SJCRH30 (cell line): ENCODE measurements around the gene PRKCB. TPM values are rescaled to one million over a fixed set of nuclear protein-coding genes. Genes with fewer than 3 reads are reported as not detected.
A peak's percentile ranks its signal among the peaks of the same experiment; 100 is the strongest.

Experiments
- DNase-seq, 2 experiments: peaks; one replicate each; pipeline ENCODE4 v3.0.0-alpha.2; 2015 to 2020
- H3K27ac ChIP-seq: fragments of 250-450 bp; sonication (Bioruptor Pico); 2 replicates; pipeline ENCODE4 v1.5.1; 2020; ENCODE audit warnings: mild to moderate bottlenecking, moderate library complexity
- H3K27me3 ChIP-seq: fragments of 250-450 bp; sonication (Bioruptor Pico); 2 replicates; pipeline ENCODE4 v1.5.1; 2020; ENCODE audit warnings: mild to moderate bottlenecking, moderate library complexity
- H3K36me3 ChIP-seq: fragments of 250-450 bp; sonication (Bioruptor Pico); 2 replicates; pipeline ENCODE4 v1.5.1; 2020; ENCODE audit warnings: mild to moderate bottlenecking, moderate library complexity
- H3K4me1 ChIP-seq: fragments of 250-450 bp; sonication (Bioruptor Pico); 2 replicates; pipeline ENCODE4 v1.5.1; 2020; ENCODE audit warnings: mild to moderate bottlenecking, moderate library complexity
- H3K4me3 ChIP-seq: fragments of 250-450 bp; sonication (Bioruptor Pico); 2 replicates; pipeline ENCODE4 v1.5.1; 2020; ENCODE audit warnings: mild to moderate bottlenecking, moderate library complexity
- H3K9me3 ChIP-seq: fragments of 250-450 bp; sonication (Bioruptor Pico); replicated peaks from 2 replicates; pipeline ENCODE4 v1.5.1; 2020; ENCODE audit warnings: mild to moderate bottlenecking, moderate library complexity
- total RNA-seq: library from RNA; depleted of rRNA; stranded (reverse); fragments of >200 nt; shearing (Covaris generic); gene quantifications from 2 replicates; pipeline ENCODE4 v1.2.3, GENCODE V29; 2014

The PRKCB gene
- total RNA-seq, 1 experiment from 2014 or later, result not detected

DNA sequence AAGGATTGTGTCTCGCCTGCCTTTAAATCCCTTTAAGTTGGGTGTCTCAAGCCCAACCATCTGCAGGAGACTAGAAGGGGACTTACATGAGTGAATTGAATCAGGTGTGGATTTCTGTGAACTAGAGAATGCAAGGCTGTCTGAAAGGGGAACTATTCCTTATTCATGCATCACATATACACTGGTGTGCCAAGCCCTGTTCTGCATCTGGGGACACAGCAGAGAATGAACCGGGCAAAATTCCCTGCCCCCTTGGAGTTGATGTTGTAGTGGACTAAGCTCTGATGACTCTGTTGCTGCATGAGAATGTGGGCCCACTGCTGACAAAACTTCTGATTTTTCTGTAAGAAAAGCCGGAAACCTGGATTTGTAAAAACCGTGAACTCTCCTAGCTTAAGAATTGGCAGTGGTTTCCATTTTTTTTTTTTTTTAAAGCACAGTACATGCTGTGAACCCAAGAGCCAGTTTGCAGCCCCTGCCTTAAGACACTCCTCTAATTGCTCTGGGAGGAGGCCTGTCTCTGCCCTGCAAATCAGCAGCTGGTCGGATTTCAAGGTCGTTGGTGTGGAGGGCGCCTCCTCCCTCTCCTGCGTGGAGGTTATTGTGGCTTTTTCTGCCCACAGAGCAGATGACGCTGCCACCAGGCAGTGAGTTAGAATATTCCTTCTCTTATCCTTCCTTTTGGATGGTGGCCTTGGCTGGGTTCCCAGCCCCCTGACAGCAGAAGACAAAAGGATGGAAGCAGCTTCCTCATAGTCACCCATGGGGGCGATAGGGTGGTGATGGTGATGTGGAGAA, 131.0 kb downstream of the PRKCB start:
- H3K27ac ChIP-seq, result no peak overlapping the region
- no peaks in the 10 kb centered on the region for H3K36me3 ChIP-seq
- no peaks in the 10 kb centered on the region for H3K4me1 ChIP-seq
- H3K4me3 ChIP-seq, result no peak overlapping the region
- DNase-seq, result peak; percentile 4 to 21
- no peaks in the 10 kb centered on the region for H3K9me3 ChIP-seq
- no peaks in the 10 kb centered on the region for H3K27me3 ChIP-seq

DNA sequence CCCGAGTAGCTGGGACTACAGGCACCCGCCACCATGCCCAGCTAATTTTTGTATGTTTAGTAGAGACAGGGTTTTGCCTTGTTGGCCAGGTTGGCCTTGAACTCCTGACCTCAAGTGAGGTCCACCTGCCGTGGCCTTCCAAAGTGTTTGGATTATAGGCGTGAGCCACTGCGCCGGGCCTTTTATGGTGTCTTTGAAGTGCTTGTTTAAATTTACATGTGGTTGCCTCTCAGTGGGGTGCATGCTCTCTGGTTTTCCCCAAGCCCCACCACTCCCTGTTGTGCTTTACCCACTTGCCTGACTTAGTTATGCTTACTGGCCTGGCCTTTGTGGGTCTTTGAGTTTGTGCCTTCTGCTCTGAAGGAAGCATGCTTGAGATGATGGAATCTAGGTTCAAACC, 132.0 kb downstream of the PRKCB start:
- no peaks in the 10 kb centered on the region for H3K4me1 ChIP-seq
- H3K27ac ChIP-seq, result no peak overlapping the region
- no peaks in the 10 kb centered on the region for H3K36me3 ChIP-seq

DNA sequence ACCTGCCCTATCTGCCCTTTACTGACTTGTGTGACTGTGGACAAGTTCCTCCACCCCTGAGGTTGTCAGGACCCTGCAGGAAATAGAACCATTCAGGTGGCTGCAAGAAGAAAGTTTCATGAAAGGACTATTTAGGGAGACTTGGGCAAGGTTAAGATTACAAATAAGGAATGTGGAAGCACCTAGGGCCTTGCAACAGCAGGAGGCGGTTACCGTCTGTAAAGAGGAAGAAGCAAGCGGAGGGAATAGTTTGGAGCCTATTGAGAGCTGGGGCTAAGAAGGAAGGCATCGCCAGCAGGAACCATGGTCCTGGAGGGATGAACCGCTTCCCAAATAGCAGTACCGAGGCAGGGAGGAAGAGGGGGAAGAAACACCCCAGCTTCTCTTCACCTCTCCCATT, 132.4 kb downstream of the PRKCB start:
- Histone ChIP-seq H3K36me3 (no peaks in the 10 kb centered on the region), H3K27me3 (no peaks in the 10 kb centered on the region), H3K27ac (no peak overlapping the region), H3K4me3 (no peak overlapping the region), H3K9me3 (no peaks in the 10 kb centered on the region), H3K4me1 (no peaks in the 10 kb centered on the region)
- DNase-seq, result no peak

More for the DNA sequence above, 132.0 kb downstream of the PRKCB start:
- Histone ChIP-seq H3K9me3 (no peaks in the 10 kb centered on the region), H3K27me3 (no peaks in the 10 kb centered on the region), H3K4me3 (no peak overlapping the region)
- DNase-seq, result no peak

DNA sequence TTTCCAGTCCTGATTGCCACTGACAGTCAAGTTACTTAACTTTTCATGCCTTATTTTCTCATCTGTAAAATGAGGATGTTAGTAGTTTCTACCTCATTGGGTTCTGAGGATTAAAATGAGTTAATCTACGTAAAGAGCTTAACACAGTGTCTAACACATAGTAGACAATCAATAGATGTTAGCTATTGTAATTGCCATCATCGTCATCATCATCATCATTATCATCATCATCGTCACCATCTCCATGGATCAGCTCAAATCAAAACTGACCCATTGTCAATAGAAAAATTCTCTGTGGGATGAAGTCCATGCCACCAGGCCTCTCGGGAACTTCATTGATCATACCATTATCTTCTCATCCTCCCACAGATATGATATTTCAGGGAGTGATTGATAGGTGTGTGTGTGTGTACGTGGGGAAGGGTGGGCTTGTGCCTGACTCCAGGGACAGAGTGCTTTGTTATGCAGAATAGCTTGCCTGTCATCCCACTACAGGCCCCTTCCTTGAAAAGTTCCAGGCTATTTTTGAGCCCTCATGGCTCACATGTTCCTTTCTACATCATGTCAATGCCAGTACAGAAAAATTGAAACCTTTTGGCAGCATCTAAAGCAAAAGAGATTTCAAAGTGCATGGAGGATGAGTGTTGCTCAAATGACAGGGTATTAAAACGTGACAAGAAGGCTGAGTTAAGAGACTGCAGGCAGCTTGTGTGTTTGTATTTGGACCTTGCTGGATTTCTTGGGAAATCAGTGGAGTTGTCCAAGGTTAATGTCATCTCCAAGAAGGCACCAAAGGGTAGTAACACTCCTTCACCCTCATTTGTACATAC, 133.9 kb downstream of the PRKCB start:
- Histone ChIP-seq H3K27ac (no peak overlapping the region), H3K9me3 (no peaks in the 10 kb centered on the region), H3K36me3 (no peaks in the 10 kb centered on the region), H3K4me1 (no peaks in the 10 kb centered on the region), H3K4me3 (no peak overlapping the region), H3K27me3 (no peaks in the 10 kb centered on the region)
- no peak for DNase-seq

DNA sequence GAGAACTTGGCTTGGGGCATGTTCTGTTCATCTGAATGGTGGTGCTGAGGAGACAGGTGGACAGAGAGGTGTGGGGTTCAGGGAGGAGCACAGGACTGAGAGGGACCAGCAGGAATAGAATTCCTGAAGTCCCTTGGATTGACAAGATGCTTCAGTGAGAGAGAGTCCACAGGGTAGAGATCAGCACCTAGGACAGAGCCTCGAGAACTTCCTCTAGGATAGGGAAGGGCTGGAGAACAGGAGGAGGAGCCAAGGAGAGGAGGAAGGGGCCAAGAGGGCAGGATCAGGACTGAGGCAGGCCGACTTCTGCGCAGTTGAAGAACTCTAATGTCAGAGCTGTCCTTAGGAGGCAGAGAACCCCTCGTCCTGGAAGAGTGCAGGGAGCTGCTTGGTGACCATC, 138.4 kb downstream of the PRKCB start:
- no peak overlapping the region for H3K27ac ChIP-seq
- peak; percentile 17 to 40 for DNase-seq

DNA sequence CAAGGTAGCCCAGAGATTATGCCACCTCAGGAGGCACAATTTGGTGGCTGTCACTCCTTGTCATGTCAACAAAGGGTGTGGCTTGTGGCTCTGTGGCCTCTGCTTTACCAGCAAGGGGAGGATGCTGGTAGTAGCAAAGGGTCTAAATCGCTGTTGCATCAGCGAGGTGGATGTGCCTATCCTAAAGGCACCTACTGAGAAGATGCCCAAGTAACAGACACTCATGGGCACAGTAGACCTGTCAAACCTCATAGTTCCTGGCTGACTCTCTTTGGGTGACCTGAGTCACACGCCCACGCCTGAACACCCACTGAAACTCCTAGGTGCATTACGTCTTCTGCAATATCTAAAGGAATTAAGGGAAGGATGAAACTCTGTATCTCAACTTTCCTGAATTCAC, 139.5 kb downstream of the PRKCB start:
- Histone ChIP-seq H3K27me3 (no peaks in the 10 kb centered on the region), H3K4me3 (no peak overlapping the region), H3K36me3 (no peaks in the 10 kb centered on the region), H3K4me1 (no peaks in the 10 kb centered on the region), H3K27ac (no peak overlapping the region), H3K9me3 (no peaks in the 10 kb centered on the region)
- DNase-seq, result no peak

More for the DNA sequence above, 138.4 kb downstream of the PRKCB start:
- H3K4me3 ChIP-seq, result no peak overlapping the region
- H3K36me3 ChIP-seq, result no peaks in the 10 kb centered on the region
- H3K4me1 ChIP-seq, result no peaks in the 10 kb centered on the region
- no peaks in the 10 kb centered on the region for H3K9me3 ChIP-seq
- no peaks in the 10 kb centered on the region for H3K27me3 ChIP-seq

DNA sequence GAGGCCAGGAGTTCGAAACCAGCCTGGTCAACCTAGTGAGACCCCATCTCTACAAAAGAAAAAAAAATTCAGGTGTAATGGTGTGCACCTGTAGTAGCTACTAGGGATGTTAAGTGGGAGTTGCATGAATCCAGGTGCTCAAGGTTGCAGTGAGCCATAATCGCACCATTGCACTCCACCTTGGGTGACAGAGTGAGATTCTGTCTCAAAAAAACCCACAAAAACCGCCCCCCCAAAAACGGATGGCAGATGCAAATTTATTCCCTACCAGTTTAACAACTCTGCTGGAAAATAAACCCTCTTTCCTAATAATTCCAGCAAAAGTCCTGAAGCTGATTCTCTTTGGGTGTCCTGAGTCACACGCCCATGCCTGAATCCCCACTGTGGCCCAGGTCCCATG, 140.3 kb downstream of the PRKCB start:
- Histone ChIP-seq H3K4me1 (no peaks in the 10 kb centered on the region), H3K27ac (no peak overlapping the region), H3K4me3 (no peak overlapping the region), H3K27me3 (no peaks in the 10 kb centered on the region), H3K36me3 (no peaks in the 10 kb centered on the region), H3K9me3 (no peaks in the 10 kb centered on the region)
- no peak for DNase-seq

DNA sequence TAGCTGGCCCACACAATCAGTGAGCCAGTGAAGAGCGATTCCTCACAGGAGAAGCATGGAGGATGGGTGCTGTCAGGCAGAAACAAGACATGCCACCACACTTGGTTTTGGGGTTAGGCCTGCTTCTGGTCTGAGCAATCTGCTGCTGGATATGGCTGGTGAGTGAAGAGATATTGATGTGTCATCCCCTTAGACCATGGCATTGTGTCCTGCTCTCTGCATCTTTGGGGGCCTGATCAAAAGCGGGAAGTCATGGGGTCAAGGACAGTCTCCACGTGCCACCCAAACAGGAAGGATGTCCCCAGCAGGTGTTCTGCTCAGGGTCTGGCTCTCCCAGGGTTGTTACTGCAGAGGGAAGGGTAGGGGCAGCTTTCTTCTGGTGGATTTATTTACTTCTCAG, 140.7 kb downstream of the PRKCB start:
- Histone ChIP-seq H3K27ac (no peak overlapping the region), H3K9me3 (no peaks in the 10 kb centered on the region), H3K4me1 (no peaks in the 10 kb centered on the region), H3K27me3 (no peaks in the 10 kb centered on the region), H3K4me3 (no peak overlapping the region), H3K36me3 (no peaks in the 10 kb centered on the region)
- DNase-seq, result no peak

DNA sequence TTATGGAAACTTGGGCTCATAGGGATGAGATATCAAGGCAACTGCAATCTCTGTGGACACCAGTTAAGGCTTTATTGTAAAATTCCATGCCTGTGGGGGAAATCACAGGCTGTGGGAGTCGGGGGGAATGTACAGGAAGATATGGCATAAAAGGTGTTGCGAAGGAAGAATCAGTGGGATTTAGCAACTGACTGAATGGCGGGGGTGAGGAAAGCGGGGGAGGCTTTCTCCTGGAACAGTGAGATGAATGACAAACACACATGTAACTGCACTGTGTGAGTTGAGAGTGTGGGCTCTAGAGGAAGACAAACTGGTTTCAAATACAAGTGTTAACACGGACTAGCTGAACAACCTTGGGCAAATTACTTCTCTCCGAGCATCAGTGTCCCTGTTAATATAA, 143.7 kb downstream of the PRKCB start:
- H3K9me3 ChIP-seq, result no peaks in the 10 kb centered on the region
- H3K27me3 ChIP-seq, result no peaks in the 10 kb centered on the region
- no peaks in the 10 kb centered on the region for H3K36me3 ChIP-seq
- H3K27ac ChIP-seq, result no peak overlapping the region
- H3K4me1 ChIP-seq, result no peaks in the 10 kb centered on the region
- DNase-seq, result no peak
- no peak overlapping the region for H3K4me3 ChIP-seq

DNA sequence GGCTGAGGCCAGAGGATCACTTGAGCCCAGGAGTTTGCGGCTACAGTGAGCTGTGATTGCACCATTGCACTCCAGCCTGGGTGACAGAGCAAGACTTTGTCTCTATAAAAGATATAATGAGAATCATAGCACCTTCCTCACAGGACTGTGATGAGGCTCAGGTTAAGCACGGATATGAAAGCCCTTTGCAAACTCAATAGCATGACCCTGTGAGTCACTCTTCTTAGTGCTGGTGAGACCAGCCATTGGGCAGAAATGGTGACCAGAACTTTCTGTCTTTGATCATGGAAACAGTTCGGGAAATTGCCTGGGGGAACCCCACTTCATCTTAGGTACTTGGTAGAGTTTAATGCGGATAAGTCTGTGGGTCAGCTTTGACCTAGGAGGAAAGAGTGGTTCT, 144.2 kb downstream of the PRKCB start:
- Histone ChIP-seq H3K36me3 (no peaks in the 10 kb centered on the region), H3K4me1 (no peaks in the 10 kb centered on the region), H3K9me3 (no peaks in the 10 kb centered on the region), H3K4me3 (no peak overlapping the region), H3K27me3 (no peaks in the 10 kb centered on the region), H3K27ac (no peak overlapping the region)
- DNase-seq, result no peak

DNA sequence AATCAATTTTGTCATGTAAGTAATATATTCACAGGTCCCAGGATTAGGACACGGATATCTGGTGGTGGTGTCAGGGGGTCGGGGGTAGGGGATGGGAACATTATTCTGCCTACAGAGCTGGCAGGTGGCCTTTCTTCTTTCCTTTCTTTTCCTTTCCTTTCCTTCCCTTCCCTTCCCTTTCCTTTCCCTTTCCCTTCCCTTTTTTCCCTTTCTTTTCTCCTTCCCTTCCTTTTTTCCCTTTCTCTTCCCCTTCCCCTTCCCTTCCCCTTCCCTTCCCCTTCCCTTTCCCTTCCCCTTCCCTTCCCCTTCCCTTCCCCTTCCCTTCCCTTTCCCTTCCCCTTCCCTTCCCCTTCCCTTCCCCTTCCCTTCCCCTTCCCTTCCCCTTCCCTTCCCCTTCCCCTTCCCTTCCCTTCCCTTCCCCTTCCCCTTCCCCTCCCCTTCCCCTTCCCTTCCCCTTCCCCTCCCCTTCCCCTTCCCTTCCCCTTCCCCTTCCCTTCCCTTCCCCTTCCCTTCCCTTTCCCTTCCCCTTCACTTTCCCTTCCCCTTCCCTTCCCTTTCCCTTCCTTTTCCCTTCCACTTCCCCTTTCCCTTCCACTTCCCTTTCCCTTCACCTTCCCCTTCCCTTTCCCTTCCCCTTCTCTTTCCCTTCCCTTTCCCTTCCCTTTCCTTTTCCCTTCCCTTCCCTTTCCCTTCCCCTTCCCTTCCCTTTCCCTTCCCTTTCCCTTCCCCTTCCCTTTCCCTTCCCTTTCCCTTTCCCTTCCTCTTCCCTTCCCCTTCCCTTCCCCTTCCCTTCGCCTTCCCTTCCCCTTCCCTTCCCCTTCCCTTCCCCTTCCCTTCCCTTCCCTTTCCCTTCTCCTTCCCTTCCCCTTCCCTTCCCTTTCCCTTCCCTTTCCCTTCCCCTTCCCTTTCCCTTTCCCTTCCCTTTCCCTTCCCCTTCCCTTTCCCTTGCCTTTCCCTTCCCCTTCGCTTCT, 145.9 kb downstream of the PRKCB start:
- H3K9me3 ChIP-seq, result no peaks in the 10 kb centered on the region
- no peak for DNase-seq
- H3K4me1 ChIP-seq, result no peaks in the 10 kb centered on the region
- no peak overlapping the region for H3K27ac ChIP-seq
- H3K36me3 ChIP-seq, result no peaks in the 10 kb centered on the region
- H3K27me3 ChIP-seq, result no peaks in the 10 kb centered on the region
- no peak overlapping the region for H3K4me3 ChIP-seq

DNA sequence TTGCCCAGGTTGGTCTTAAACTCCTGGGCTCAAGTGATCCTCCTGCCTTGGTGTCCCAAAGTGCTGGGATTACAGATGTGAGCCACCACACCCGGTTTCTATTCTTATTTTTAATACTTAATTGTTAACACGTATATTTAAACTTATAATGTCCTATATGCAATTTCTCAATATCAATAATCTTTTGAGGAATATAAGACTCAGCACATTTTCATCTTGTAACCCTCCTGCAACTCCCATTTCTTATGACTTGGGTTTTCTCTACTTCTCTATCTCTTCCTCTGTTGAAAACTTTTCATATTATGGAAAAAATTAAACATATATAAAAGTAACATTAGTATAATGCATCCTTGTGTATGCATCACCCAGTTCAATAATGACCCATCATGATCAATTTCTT, 150.7 kb downstream of the PRKCB start:
- no peak overlapping the region for H3K4me3 ChIP-seq

DNA sequence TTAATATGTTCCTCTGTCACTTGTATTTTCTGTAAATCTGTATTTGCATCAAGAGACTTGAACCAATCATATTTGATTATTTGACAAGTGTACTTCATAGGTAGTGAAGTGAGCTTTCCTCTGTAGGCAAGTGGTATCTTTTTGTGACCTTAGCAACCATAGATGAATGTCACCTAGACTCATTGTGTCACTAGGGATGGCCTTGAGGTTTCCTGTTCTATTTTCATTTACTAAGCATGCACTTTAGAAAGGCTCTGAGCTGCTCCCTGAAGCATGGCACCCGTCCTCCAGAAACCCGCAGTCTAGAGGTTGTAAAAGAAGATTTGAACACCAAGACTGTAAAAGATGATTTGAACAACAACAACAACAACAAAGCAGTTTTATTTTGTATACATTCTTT, 151.7 kb downstream of the PRKCB start:
- no peak overlapping the region for H3K27ac ChIP-seq
- no peak overlapping the region for H3K4me3 ChIP-seq
- DNase-seq, result no peak
- no peaks in the 10 kb centered on the region for H3K9me3 ChIP-seq
- no peaks in the 10 kb centered on the region for H3K36me3 ChIP-seq
- no peaks in the 10 kb centered on the region for H3K4me1 ChIP-seq
- no peaks in the 10 kb centered on the region for H3K27me3 ChIP-seq

More for the DNA sequence above, 150.7 kb downstream of the PRKCB start:
- Histone ChIP-seq H3K4me1 (no peaks in the 10 kb centered on the region), H3K9me3 (no peaks in the 10 kb centered on the region), H3K36me3 (no peaks in the 10 kb centered on the region), H3K27ac (no peak overlapping the region), H3K27me3 (no peaks in the 10 kb centered on the region)
- no peak for DNase-seq

DNA sequence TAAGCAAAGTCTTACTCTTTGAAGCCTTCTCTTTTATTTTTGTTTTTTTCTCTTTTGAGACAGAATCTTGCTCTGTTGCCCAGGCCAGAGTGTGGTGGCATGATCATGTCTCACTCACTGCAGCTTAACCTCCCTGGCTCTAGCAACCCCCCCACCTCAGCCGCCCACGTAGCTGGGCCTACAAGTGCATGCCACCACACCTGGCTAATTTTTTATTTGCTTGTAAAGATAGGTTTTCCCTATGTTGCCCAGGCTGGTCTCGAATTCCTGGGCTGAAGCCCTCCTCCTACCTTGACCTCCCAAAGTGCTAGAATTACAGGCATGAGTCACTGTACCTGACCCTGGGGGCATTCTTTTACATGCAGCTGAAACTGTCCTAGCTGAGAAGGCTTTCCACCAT, 154.7 kb downstream of the PRKCB start:
- Histone ChIP-seq H3K9me3 (no peaks in the 10 kb centered on the region), H3K27ac (no peak overlapping the region), H3K27me3 (no peaks in the 10 kb centered on the region), H3K4me1 (no peaks in the 10 kb centered on the region), H3K4me3 (no peak overlapping the region), H3K36me3 (no peaks in the 10 kb centered on the region)
- DNase-seq, result no peak

DNA sequence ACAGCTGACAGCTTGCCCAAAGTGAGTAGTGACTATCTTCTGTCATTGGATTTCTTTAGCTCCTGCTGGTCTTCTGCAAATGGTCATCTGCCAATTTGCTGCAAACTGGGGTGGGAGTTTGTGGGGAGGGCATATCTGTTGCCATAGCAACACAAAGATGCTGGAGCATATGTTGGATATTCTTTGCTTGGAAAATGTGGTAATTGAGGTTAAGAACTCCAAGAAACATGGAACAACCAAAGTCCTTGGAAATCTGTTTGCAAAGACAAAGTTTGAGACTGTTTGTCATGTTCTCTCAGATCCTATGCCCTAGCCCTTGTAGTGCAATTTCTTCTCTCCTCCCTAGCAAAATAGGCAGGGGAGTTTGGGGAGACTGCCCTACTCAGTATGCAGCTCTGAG, 155.3 kb downstream of the PRKCB start:
- no peak for DNase-seq
- Histone ChIP-seq H3K4me3 (no peak overlapping the region), H3K36me3 (no peaks in the 10 kb centered on the region), H3K27me3 (no peaks in the 10 kb centered on the region), H3K4me1 (no peaks in the 10 kb centered on the region), H3K9me3 (no peaks in the 10 kb centered on the region), H3K27ac (no peak overlapping the region)
